ENCODE measurements around the gene CDC42BPA. TPM values are rescaled to one million over a fixed set of nuclear protein-coding genes. Genes with fewer than 3 reads are reported as not detected.
A peak's percentile ranks its signal among the peaks of the same experiment; 100 is the strongest.

The CDC42BPA gene
- total RNA-seq, 1 experiment from 2014 or later = 30.1 TPM

DNA sequence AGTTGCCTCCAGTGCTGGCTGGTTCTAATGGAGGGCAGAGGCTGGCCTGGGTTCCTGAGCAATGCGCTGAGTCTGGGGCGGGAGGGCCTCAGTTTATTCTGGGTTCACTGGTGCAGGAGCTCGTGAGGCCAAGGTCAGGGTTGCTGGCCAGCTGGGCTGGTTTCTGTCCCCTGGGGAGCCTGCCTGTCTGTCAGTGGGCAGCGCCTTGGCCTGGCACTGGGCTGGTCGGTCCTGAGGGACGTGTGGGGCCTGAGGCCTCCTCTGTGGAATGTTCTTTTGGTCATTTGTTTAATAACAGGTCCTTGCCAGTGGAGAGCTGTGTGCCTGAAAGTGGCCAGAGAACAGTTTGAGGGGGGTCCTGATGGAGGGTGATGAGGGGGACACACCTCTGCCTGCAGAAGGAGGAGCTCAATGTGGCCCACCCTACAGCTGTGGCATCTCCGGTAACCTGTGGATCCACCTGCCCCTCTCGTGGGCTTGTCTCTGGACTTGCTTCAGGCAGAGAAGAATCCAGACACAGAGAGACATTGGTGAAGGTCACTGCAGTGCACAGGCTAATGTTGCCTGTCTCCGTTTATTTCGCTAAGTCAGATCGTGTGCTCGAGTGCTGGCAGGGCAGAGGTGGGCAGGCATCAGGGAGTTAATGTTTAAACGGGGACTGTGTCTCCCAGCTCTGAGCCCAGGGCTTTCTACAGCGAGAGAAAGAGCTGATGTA, 343.6 kb downstream of the CDC42BPA start:
- no peak overlapping the region for H3K56ac ChIP-seq (ENCODE audit: insufficient read length, low read depth, low read length)
- H3K9ac ChIP-seq (ENCODE audit: extremely low read depth, insufficient read length, low read length) = no peak overlapping the region
- no peaks in the 10 kb centered on the region for H3K9me3 ChIP-seq (ENCODE audit: control insufficient read depth, low read depth, low read length)
- DNase-seq = peak; percentile 17
- peaks cover 7 to 19% (median 14%) of the 10 kb centered on the region in 3 experiments for H3K36me3 Mint-ChIP-seq (ENCODE audit: insufficient read depth in 1 of 3, low read depth in 3 of 3)
- H3K79me2 ChIP-seq (ENCODE audit: insufficient read depth, low read length) = no peaks in the 10 kb centered on the region
- no peaks in the 10 kb centered on the region for H3K27me3 Mint-ChIP-seq (ENCODE audit: low read depth)
- no peak overlapping the region for H4K8ac ChIP-seq (replicated peaks; ENCODE audit: insufficient read length, low read depth, low read length)
- no peak overlapping the region for H4K91ac ChIP-seq (ENCODE audit: insufficient read length, low read depth, low read length)
- no peaks in the 10 kb centered on the region for H3K23me2 ChIP-seq (ENCODE audit: insufficient read length, low read depth, low read length, poor library complexity, severe bottlenecking)
- H3K4me3 Mint-ChIP-seq = no peak overlapping the region
- no peak overlapping the region for H3K27ac ChIP-seq (ENCODE audit: insufficient read length, low read depth, low read length)
- no peak overlapping the region for H4K5ac ChIP-seq (ENCODE audit: insufficient read length, low read depth, low read length)
- H2AK5ac ChIP-seq (ENCODE audit: insufficient read length, low read length) = no peak overlapping the region
- H2BK5ac ChIP-seq (ENCODE audit: insufficient read length, low read length) = no peak overlapping the region
- H2AFZ ChIP-seq (ENCODE audit: low read length) = no peak overlapping the region
- H4K20me1 ChIP-seq (ENCODE audit: control insufficient read depth, insufficient read depth, insufficient read length) = no peaks in the 10 kb centered on the region
- no peak overlapping the region for H3K18ac ChIP-seq (ENCODE audit: insufficient read length, low read depth, low read length)
- TF ChIP-seq, protein P1, sequence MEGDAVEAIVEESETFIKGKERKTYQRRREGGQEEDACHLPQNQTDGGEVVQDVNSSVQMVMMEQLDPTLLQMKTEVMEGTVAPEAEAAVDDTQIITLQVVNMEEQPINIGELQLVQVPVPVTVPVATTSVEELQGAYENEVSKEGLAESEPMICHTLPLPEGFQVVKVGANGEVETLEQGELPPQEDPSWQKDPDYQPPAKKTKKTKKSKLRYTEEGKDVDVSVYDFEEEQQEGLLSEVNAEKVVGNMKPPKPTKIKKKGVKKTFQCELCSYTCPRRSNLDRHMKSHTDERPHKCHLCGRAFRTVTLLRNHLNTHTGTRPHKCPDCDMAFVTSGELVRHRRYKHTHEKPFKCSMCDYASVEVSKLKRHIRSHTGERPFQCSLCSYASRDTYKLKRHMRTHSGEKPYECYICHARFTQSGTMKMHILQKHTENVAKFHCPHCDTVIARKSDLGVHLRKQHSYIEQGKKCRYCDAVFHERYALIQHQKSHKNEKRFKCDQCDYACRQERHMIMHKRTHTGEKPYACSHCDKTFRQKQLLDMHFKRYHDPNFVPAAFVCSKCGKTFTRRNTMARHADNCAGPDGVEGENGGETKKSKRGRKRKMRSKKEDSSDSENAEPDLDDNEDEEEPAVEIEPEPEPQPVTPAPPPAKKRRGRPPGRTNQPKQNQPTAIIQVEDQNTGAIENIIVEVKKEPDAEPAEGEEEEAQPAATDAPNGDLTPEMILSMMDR (conservative IDR thresholded peaks at IDR 0.05) = no peak
- H3K14ac ChIP-seq (ENCODE audit: insufficient read depth, low read length) = no peak overlapping the region; the same call in 1 of the 2 replicates
- H3K23ac ChIP-seq (ENCODE audit: insufficient read length, low read depth, low read length) = no peak overlapping the region
- no peak overlapping the region for H2BK120ac ChIP-seq (ENCODE audit: low read depth, low read length, poor library complexity, severe bottlenecking)
- no peaks in the 10 kb centered on the region for H3K4me1 ChIP-seq (ENCODE audit: insufficient read depth, low read length)
- peak overlapping the region in 2 of 3 experiments; percentile 23 to 34; a peak in 3 of 7 replicates for H3K27ac Mint-ChIP-seq
- H3K79me1 ChIP-seq (ENCODE audit: insufficient read depth, low read depth, low read length, poor library complexity, severe bottlenecking) = no peaks in the 10 kb centered on the region
- H3K4me2 ChIP-seq (ENCODE audit: insufficient read depth, insufficient read length, low read length) = no peak overlapping the region
- peaks cover 7 to 8% of the 10 kb centered on the region in 2 experiments; a peak in 4 of 5 replicates for H3K9me3 Mint-ChIP-seq
- no peak overlapping the region for H2BK12ac ChIP-seq (ENCODE audit: insufficient read length, low read depth, low read length)
- no peaks in the 10 kb centered on the region for H3K27me3 ChIP-seq (ENCODE audit: insufficient read depth, low read length)
- H3K4me1 Mint-ChIP-seq = peaks cover 4 to 15% of the 10 kb centered on the region in 2 experiments; a peak in 3 of 4 replicates
- H3T11ph ChIP-seq (ENCODE audit: low read length) = no peak overlapping the region
- H2BK20ac ChIP-seq (ENCODE audit: low read depth, low read length, poor library complexity, severe bottlenecking) = no peak overlapping the region
- no peak overlapping the region for H3K4ac ChIP-seq (ENCODE audit: low read depth, low read length)
- H2BK15ac ChIP-seq (ENCODE audit: low read depth, low read length) = no peak overlapping the region
- no CpG with 5 or more reads among the region's 14 CpGs for WGBS (ENCODE audit: extremely low coverage, insufficient read length, low lambda C conversion rate)

Measured in H9 (cell line).